Measurements from ENCODE around the gene ESYT3.
A peak's percentile ranks its signal among the peaks of the same experiment; 100 is the strongest.

Gene ESYT3

GRCh38 chr3:138445236-138445635, 10.8 kb downstream of the ESYT3 start:
- no peaks in the 10 kb centered on the region for H3K27me3 ChIP-seq (ENCODE audit: insufficient read depth, low read depth, severe bottlenecking)
- TF ChIP-seq CTCF (IDR thresholded peaks at IDR 0.05; ENCODE audit: low read depth, low read length) = no peak
- no peak for DNase-seq
- H3K4me3 ChIP-seq (ENCODE audit: low read depth, low read length) = no peak overlapping the region
- no peaks in the 10 kb centered on the region for H3K36me3 ChIP-seq
- H3K9me3 ChIP-seq (ENCODE audit: severe bottlenecking) = no peaks in the 10 kb centered on the region
- no peak overlapping the region for H3K27ac ChIP-seq

- H3K27me3 ChIP-seq (ENCODE audit: insufficient read depth, low read depth, severe bottlenecking) = no peaks in the 10 kb centered on the region
- DNase-seq = no peak
- H3K9me3 ChIP-seq (ENCODE audit: severe bottlenecking) = no peaks in the 10 kb centered on the region
- no peak overlapping the region for H3K27ac ChIP-seq
- TF ChIP-seq CTCF (IDR thresholded peaks at IDR 0.05; ENCODE audit: low read depth, low read length) = no peak
- no peak overlapping the region for H3K4me3 ChIP-seq (ENCODE audit: low read depth, low read length)
- H3K36me3 ChIP-seq = no peaks in the 10 kb centered on the region
Measured at GRCh38 chr3:138445654-138446053, 11.2 kb downstream of the ESYT3 start.

- no peaks in the 10 kb centered on the region for H3K36me3 ChIP-seq
- H3K27me3 ChIP-seq (ENCODE audit: insufficient read depth, low read depth, severe bottlenecking) = no peaks in the 10 kb centered on the region
- no peak overlapping the region for H3K4me3 ChIP-seq (ENCODE audit: low read depth, low read length)
- TF ChIP-seq CTCF (IDR thresholded peaks at IDR 0.05; ENCODE audit: low read depth, low read length) = no peak
- H3K27ac ChIP-seq = no peak overlapping the region
- no peaks in the 10 kb centered on the region for H3K9me3 ChIP-seq (ENCODE audit: severe bottlenecking)
- no peak for DNase-seq
Measured at GRCh38 chr3:138448631-138449030, 14.2 kb downstream of the ESYT3 start.

GRCh38 chr3:138449490-138449889, 15.1 kb downstream of the ESYT3 start:
- Histone ChIP-seq H3K36me3 (no peaks in the 10 kb centered on the region), H3K4me3 (ENCODE audit: low read depth, low read length) (no peak overlapping the region), H3K27ac (no peak overlapping the region), H3K27me3 (ENCODE audit: insufficient read depth, low read depth, severe bottlenecking) (no peaks in the 10 kb centered on the region), H3K9me3 (ENCODE audit: severe bottlenecking) (no peaks in the 10 kb centered on the region)
- TF ChIP-seq CTCF (IDR thresholded peaks at IDR 0.05; ENCODE audit: low read depth, low read length) = no peak
- no peak for DNase-seq

- no peaks in the 10 kb centered on the region for H3K9me3 ChIP-seq (ENCODE audit: severe bottlenecking)
- TF ChIP-seq CTCF (IDR thresholded peaks at IDR 0.05; ENCODE audit: low read depth, low read length) = no peak
- no peaks in the 10 kb centered on the region for H3K27me3 ChIP-seq (ENCODE audit: insufficient read depth, low read depth, severe bottlenecking)
- H3K27ac ChIP-seq = no peak overlapping the region
- no peak overlapping the region for H3K4me3 ChIP-seq (ENCODE audit: low read depth, low read length)
- no peak for DNase-seq
- no peaks in the 10 kb centered on the region for H3K36me3 ChIP-seq
Measured at GRCh38 chr3:138450181-138450580, 15.8 kb downstream of the ESYT3 start.

- TF ChIP-seq CTCF (IDR thresholded peaks at IDR 0.05; ENCODE audit: low read depth, low read length) = no peak
- Histone ChIP-seq H3K27ac (no peak overlapping the region; the same call in 1 of the 2 replicates), H3K27me3 (ENCODE audit: insufficient read depth, low read depth, severe bottlenecking) (no peaks in the 10 kb centered on the region), H3K9me3 (ENCODE audit: severe bottlenecking) (no peaks in the 10 kb centered on the region), H3K4me3 (ENCODE audit: low read depth, low read length) (no peak overlapping the region), H3K36me3 (no peaks in the 10 kb centered on the region)
- DNase-seq = peak; percentile 31
Measured at GRCh38 chr3:138450704-138451424, 16.4 kb downstream of the ESYT3 start.
